Neural crest cell (in vitro differentiated cells): ENCODE measurements around the gene ANTXR2. TPM values are rescaled to one million over a fixed set of nuclear protein-coding genes. Genes with fewer than 3 reads are reported as not detected.
"Not testable (repeated sequence)": the region's sequence is repeated elsewhere in the genome, so short reads cannot be mapped to it uniquely, and the experiment has no call there.

Experiments
- DNase-seq: peaks from one replicate; pipeline ENCODE4 v3.0.0; 2021; ENCODE audit warnings: low read depth, mixed read lengths, low spot score
- H3K27ac Mint-ChIP-seq: one replicate; pipeline ENCODE4 v1.8.0; 2021; ENCODE audit warnings: mild to moderate bottlenecking, mixed read lengths; ENCODE audit not compliant: unreplicated experiment
- H3K27me3 Mint-ChIP-seq: 2 replicates; pipeline ENCODE4 v1.8.0; 2021; ENCODE audit warnings: low read depth, mild to moderate bottlenecking, mixed read lengths
- H3K36me3 Mint-ChIP-seq: 2 replicates; pipeline ENCODE4 v1.8.0; 2021; ENCODE audit warnings: low read depth, mild to moderate bottlenecking, mixed read lengths
- H3K4me1 Mint-ChIP-seq: 2 replicates; pipeline ENCODE4 v1.8.0; 2021; ENCODE audit warnings: mixed read lengths
- H3K4me3 Mint-ChIP-seq: one replicate; pipeline ENCODE4 v1.8.0; 2021; ENCODE audit warnings: mild to moderate bottlenecking, mixed read lengths
- H3K9me3 Mint-ChIP-seq: 2 replicates; pipeline ENCODE4 v1.8.0; 2021; ENCODE audit warnings: mixed read lengths
- CTCF ChIP-seq: fragments of 200-600 bp; sonication (generic); conservative IDR thresholded peaks from 2 replicates; pipeline ENCODE4 v1.5.0; 2021; ENCODE audit warnings: antibody characterized with exemption, mild to moderate bottlenecking
- total RNA-seq: library from RNA; stranded (reverse); gene quantifications from 2 replicates; pipeline ENCODE4 v1.2.1, GENCODE V29; 2021

Gene ANTXR2
- total RNA-seq, 1 donor from 2014 or later: 36.7 TPM

GRCh38 chr4:79998201-79998600 is 74.8 kb downstream of the ANTXR2 start:
- Mint-ChIP-seq H3K36me3 (peaks cover 8% of the 10 kb centered on the region), H3K9me3 (no peaks in the 10 kb centered on the region)

GRCh38 chr4:79996851-79997250 is 76.2 kb downstream of the ANTXR2 start:
- no peak overlapping the region for H3K27ac Mint-ChIP-seq
- DNase-seq: no peak
- H3K9me3 Mint-ChIP-seq: no peaks in the 10 kb centered on the region
- no peaks in the 10 kb centered on the region for H3K4me1 Mint-ChIP-seq
- TF ChIP-seq CTCF: no peak
- H3K27me3 Mint-ChIP-seq: no peaks in the 10 kb centered on the region
- peaks cover 6% of the 10 kb centered on the region for H3K36me3 Mint-ChIP-seq
- H3K4me3 Mint-ChIP-seq: no peak overlapping the region

More at GRCh38 chr4:79998201-79998600, 74.8 kb downstream of the ANTXR2 start:
- no peak for DNase-seq
- Mint-ChIP-seq H3K4me1 (no peaks in the 10 kb centered on the region), H3K27ac (no peak overlapping the region), H3K4me3 (no peak overlapping the region), H3K27me3 (no peaks in the 10 kb centered on the region)
- no peak for TF ChIP-seq CTCF

- no peak for TF ChIP-seq CTCF
- Mint-ChIP-seq H3K36me3 (peaks cover 19% of the 10 kb centered on the region), H3K27ac (no peak overlapping the region), H3K4me3 (no peak overlapping the region), H3K4me1 (no peaks in the 10 kb centered on the region), H3K9me3 (peaks cover 6% of the 10 kb centered on the region), H3K27me3 (no peaks in the 10 kb centered on the region)
- no peak for DNase-seq
Observed at GRCh38 chr4:79993476-79993875, 79.6 kb downstream of the ANTXR2 start.

- H3K27ac Mint-ChIP-seq: no peak overlapping the region
- no peak overlapping the region for H3K4me3 Mint-ChIP-seq
- TF ChIP-seq CTCF: no peak
- DNase-seq: no peak
- peaks cover 30% of the 10 kb centered on the region for H3K36me3 Mint-ChIP-seq
- H3K27me3 Mint-ChIP-seq: no peaks in the 10 kb centered on the region
- H3K4me1 Mint-ChIP-seq: peaks cover 4% of the 10 kb centered on the region
- H3K9me3 Mint-ChIP-seq: peaks cover 14% of the 10 kb centered on the region
Observed at GRCh38 chr4:79991601-79992000, 81.4 kb downstream of the ANTXR2 start.

GRCh38 chr4:79991100-79991499 is 81.9 kb downstream of the ANTXR2 start:
- Mint-ChIP-seq H3K36me3 (peaks cover 32% of the 10 kb centered on the region), H3K9me3 (peaks cover 16% of the 10 kb centered on the region)
- not testable (repeated sequence) for H3K4me3 Mint-ChIP-seq, H3K27ac Mint-ChIP-seq, H3K4me1 Mint-ChIP-seq, H3K27me3 Mint-ChIP-seq, DNase-seq

- Mint-ChIP-seq H3K27ac (no peak overlapping the region), H3K4me1 (peaks cover 7% of the 10 kb centered on the region), H3K36me3 (peaks cover 30% of the 10 kb centered on the region), H3K9me3 (peaks cover 18% of the 10 kb centered on the region), H3K4me3 (no peak overlapping the region), H3K27me3 (no peaks in the 10 kb centered on the region)
- DNase-seq: no peak
- TF ChIP-seq CTCF: no peak
Observed at GRCh38 chr4:79987401-79987800, 85.6 kb downstream of the ANTXR2 start.
